HFF-Myc (cell line): ENCODE data around the gene P2RY12.

ENCODE experiments used
- DNase-seq: peaks from one replicate; pipeline ENCODE4 v3.0.0-alpha.2; 2011; ENCODE audit warnings: low read depth; ENCODE audit errors: extremely low read depth
- H3K4me3 ChIP-seq: replicated peaks from 2 replicates; pipeline ENCODE4 v1.5.1; 2011; ENCODE audit warnings: low read depth, mild to moderate bottlenecking, control low read depth, low read length
- TF ChIP-seq, protein P1 (sequence below): IDR thresholded peaks from 2 replicates; pipeline ENCODE4 v1.5.1; 2012; ENCODE audit warnings: mild to moderate bottlenecking, low read depth, low read length, control low read depth; ENCODE audit errors: missing control alignments

The P2RY12 gene

DNA sequence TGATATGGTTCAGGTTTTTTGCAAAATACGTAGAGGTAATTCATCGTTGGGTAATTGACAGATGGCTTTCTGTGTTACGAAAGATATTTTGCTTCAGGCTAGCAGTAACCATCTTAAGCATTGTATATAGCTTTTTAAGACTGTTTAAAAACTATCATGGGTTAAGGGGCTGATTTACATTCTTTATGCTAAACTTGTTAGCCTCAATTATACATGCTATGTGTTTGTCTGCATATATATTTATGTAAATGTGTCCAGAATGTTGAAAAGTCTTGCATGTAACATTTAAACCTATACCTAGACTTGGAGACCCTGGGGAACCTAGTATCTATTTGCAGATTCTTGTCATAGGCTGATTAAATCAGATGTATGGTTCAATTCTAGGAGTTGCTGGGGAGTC lies 95.1 kb downstream of the P2RY12 start:
- H3K4me3 ChIP-seq: no peak overlapping the region
- TF ChIP-seq, protein P1, sequence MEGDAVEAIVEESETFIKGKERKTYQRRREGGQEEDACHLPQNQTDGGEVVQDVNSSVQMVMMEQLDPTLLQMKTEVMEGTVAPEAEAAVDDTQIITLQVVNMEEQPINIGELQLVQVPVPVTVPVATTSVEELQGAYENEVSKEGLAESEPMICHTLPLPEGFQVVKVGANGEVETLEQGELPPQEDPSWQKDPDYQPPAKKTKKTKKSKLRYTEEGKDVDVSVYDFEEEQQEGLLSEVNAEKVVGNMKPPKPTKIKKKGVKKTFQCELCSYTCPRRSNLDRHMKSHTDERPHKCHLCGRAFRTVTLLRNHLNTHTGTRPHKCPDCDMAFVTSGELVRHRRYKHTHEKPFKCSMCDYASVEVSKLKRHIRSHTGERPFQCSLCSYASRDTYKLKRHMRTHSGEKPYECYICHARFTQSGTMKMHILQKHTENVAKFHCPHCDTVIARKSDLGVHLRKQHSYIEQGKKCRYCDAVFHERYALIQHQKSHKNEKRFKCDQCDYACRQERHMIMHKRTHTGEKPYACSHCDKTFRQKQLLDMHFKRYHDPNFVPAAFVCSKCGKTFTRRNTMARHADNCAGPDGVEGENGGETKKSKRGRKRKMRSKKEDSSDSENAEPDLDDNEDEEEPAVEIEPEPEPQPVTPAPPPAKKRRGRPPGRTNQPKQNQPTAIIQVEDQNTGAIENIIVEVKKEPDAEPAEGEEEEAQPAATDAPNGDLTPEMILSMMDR: no peak
- DNase-seq: no peak
